IPS-18c (cell line): Measurements from ENCODE around the gene ABTB1.
"Not testable (repeated sequence)": the region's sequence is repeated elsewhere in the genome, so short reads cannot be mapped to it uniquely, and the experiment has no call there.

Experiments used
- H3K4me3 ChIP-seq: 2 replicates; pipeline ENCODE4 v1.7.0; 2013; ENCODE audit warnings: low read depth, mild to moderate bottlenecking, low read length, moderate library complexity; ENCODE audit not compliant: insufficient read depth
- H3K9me3 ChIP-seq: one replicate; pipeline ENCODE4 v1.6.1; 2013; ENCODE audit warnings: mild to moderate bottlenecking, low read length, moderate library complexity; ENCODE audit not compliant: control insufficient read depth, insufficient read depth

ABTB1 gene

DNA sequence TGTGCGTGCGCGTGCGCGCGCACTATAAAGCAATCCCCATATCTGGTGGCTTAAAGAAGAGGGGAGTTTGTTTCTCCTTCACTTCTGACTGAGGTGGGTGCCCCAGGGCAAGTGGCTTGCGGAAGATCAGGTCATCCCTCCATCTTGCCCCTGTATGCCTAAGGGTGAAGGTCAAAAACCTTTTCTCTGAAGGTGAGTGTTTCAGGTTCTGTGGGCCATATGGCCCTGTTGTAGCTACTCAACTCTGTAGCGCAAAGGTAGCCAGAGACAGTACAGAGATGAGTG is 5.5 kb downstream of the ABTB1 start:
- no peak overlapping the region for H3K4me3 ChIP-seq

GRCh38 chr3:127678611-127679533 is 6.1 kb downstream of the ABTB1 start:
- Histone ChIP-seq H3K9me3 (no peaks in the 10 kb centered on the region), H3K4me3 (no peak overlapping the region)

More for the DNA sequence above, 5.5 kb downstream of the ABTB1 start:
- no peaks in the 10 kb centered on the region for H3K9me3 ChIP-seq

GRCh38 chr3:127679534-127680145 is 6.9 kb downstream of the ABTB1 start:
- H3K9me3 ChIP-seq, result no peaks in the 10 kb centered on the region
- no peak overlapping the region for H3K4me3 ChIP-seq

GRCh38 chr3:127680146-127680661 is 7.5 kb downstream of the ABTB1 start:
- Histone ChIP-seq H3K4me3 (no peak overlapping the region), H3K9me3 (no peaks in the 10 kb centered on the region)

DNA sequence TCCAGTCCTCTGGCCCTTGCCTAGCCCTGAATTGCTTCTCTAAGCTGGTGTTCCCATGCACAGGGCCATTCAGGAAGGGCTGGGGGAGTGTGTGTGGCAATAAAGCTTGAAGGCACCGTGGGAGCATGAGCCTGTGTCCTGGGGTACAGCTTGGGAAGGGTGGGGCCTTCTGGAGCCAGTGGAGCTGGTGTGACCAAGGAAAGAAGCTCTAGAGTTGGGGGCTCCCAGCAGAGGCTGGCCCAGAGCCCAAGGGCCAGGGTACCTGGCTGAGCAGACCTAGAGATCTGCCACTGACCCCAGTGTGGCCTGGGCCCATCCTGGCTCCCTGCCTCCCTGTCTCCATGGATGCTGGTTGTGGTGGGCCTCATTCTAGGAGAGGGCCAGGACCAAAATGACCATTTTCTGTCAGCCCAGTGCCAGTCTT is 8.1 kb downstream of the ABTB1 start:
- no peak overlapping the region for H3K4me3 ChIP-seq
- H3K9me3 ChIP-seq, result no peaks in the 10 kb centered on the region

DNA sequence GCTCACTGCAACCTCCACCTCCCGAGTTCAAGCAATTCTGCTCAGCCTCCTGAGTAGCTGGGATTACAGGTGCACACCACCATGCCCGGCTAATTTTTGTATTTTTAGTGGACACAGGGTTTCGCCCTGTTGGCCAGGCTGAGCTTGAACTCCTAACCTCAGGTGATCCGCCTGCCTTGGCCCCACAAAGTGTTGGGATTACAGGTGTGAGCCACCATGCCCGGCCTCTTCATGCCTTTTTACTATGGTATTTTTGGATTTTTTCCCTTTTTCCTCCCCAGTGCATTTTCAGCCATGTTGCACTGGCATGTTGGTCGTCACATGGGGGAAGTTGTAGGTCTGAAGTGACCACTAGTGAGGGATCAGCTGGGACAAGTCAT is 9.4 kb downstream of the ABTB1 start:
- H3K9me3 ChIP-seq, H3K4me3 ChIP-seq: not testable (repeated sequence)

- Histone ChIP-seq H3K9me3 (no peaks in the 10 kb centered on the region), H3K4me3 (no peak overlapping the region)
Observed at GRCh38 chr3:127682561-127682960, 9.8 kb downstream of the ABTB1 start.

GRCh38 chr3:127684871-127685707 is 12.3 kb downstream of the ABTB1 start:
- Histone ChIP-seq H3K4me3 (no peak overlapping the region), H3K9me3 (no peaks in the 10 kb centered on the region)

GRCh38 chr3:127685708-127686511 is 13.2 kb downstream of the ABTB1 start:
- Histone ChIP-seq H3K4me3 (no peak overlapping the region), H3K9me3 (no peaks in the 10 kb centered on the region)

DNA sequence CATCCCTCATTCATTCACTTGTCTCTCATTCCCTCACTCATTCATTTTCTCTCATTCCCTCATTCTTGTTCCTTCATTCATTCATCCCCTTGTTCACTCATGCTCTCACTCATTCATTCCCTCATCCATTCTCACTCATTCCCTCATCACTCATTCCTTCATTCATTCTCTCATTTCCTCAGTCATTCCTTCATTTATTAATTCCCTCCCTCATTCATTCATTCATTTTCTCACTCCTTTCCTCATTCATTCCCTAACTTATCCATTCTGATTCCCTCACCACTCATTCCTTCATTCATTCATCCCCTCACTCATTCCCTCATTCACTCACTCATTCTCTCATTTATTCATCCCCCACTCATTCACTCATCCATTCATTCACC is 13.8 kb downstream of the ABTB1 start:
- no peak overlapping the region for H3K4me3 ChIP-seq

GRCh38 chr3:127687228-127687737 is 14.5 kb downstream of the ABTB1 start:
- no peaks in the 10 kb centered on the region for H3K9me3 ChIP-seq
- no peak overlapping the region for H3K4me3 ChIP-seq

More for the DNA sequence above, 13.8 kb downstream of the ABTB1 start:
- H3K9me3 ChIP-seq, result no peaks in the 10 kb centered on the region

DNA sequence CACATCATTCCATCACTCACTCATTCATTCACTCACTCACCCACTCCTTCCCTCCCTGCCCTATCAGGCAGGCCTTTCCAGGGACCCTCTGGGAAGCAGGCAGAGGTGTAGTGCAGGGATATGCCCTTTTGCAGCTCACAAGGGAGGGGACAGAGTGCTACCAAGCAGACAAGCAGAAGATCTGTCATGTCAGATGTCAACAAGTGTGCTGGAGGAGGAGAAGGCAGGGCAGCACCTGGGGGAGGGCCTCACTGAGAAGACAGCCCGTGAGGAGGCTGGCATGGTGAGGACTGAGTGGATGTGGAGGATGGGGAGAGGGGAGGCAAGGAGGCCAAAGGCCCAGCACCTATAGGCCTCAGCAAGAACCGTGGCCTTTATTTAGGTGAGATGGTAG is 15.3 kb downstream of the ABTB1 start:
- no peak overlapping the region for H3K4me3 ChIP-seq
- no peaks in the 10 kb centered on the region for H3K9me3 ChIP-seq

DNA sequence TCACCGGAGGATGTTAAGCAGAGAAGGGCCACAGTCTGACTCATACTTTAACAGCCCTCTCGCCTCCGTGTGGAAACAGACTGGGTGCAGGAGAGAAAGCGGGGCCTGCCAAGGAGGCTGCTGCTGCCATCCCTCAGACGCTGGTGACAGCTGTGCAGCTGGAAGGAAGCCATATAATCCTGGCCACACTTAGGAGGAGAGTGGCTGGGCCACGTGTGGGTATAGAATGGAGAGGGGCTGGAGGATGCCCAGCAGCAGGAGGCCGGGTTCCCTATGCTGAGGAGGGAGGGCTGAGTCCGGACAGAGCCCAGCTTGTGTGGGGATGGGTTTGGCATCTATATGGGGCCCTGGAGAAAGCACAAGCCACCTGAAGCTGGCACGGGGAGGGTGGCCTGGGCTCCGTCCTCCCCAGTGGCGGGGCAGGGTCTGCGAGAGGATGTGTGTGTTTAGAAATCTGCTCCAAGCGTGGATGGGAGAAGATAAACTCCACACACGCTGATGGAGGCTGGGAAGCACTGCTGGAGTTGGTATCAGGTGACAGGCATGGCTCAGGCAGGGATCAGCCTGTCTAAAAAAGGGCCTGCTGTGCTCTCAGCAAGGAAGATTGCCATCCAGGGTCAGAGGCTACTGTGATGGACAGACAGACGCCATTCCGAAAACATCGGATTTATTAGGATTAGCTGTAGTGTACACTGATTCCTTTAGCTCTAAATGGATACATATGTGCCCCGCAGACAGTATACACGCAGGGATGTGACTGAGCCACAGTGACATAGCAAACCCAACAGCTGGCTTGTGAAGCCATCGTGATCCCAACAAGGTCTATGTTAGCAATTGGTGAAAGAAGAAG is 15.9 kb downstream of the ABTB1 start:
- Histone ChIP-seq H3K4me3 (no peak overlapping the region), H3K9me3 (no peaks in the 10 kb centered on the region)

- H3K9me3 ChIP-seq, result no peaks in the 10 kb centered on the region
- no peak overlapping the region for H3K4me3 ChIP-seq
Observed at GRCh38 chr3:127689266-127689860, 16.6 kb downstream of the ABTB1 start.

DNA sequence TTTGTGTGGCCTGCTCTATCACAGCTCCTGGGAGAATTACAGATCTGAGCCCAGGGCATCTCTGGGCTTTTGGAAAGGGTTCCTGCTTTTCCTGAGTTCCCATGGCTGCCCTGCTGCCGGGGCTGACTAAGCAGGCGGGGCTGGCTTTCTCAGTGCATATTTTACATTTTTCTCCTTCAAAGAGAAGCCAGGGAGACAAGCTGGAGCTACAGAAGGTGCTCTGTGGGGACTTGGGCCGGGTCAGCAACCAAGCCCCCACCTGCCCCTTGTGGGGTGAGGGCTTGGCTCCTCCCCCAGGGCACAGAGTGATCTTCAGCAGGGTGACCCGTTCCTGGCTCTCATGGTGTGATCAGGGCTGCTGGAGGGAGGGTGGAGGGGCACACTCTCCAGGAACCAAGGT is 17.4 kb downstream of the ABTB1 start:
- Histone ChIP-seq H3K4me3 (no peak overlapping the region), H3K9me3 (no peaks in the 10 kb centered on the region)
